Liver (tissue), 3 donors: ENCODE results near the gene TBC1D8B.

Experiments used
- EGR1 ChIP-seq, 2 donors: IDR thresholded peaks; 2 replicates each; pipeline ENCODE4 v1.6.1; 2016 to 2018; ENCODE audit warnings: antibody characterized with exemption in 2 of 2, low read depth in 2 of 2
- JUND ChIP-seq, 2 donors: IDR thresholded peaks; 2 replicates each; pipeline ENCODE4 v1.6.1; 2016; ENCODE audit warnings: antibody characterized with exemption in 2 of 2
- MAX ChIP-seq: IDR thresholded peaks from 2 replicates; pipeline ENCODE4 v1.6.1; 2016; ENCODE audit warnings: antibody characterized with exemption
- RAD21 ChIP-seq, 2 donors: IDR thresholded peaks; 2 replicates each; pipeline ENCODE4 v1.6.1; 2016; ENCODE audit warnings: antibody characterized with exemption in 2 of 2, mild to moderate bottlenecking in 2 of 2
- SP1 ChIP-seq: IDR thresholded peaks from 2 replicates; pipeline ENCODE4 v1.6.1; 2018; ENCODE audit warnings: antibody characterized with exemption, mild to moderate bottlenecking
- YY1 ChIP-seq: IDR thresholded peaks from 2 replicates; pipeline ENCODE4 v1.6.1; 2016; ENCODE audit warnings: antibody characterized with exemption, mild to moderate bottlenecking
- TF ChIP-seq, protein P1 (sequence below): fragments of 150-350 bp; IDR thresholded peaks from 2 replicates; pipeline ENCODE4 v1.5.1; 2017; ENCODE audit warnings: improper control_type of control experiment, low read depth, low read length; ENCODE audit not compliant: missing input control
- TF ChIP-seq, protein P2 (sequence below): IDR thresholded peaks from 2 replicates; pipeline ENCODE4 v1.6.1; 2016; ENCODE audit warnings: antibody characterized with exemption, mild to moderate bottlenecking
- TF ChIP-seq, protein P3 (sequence below): IDR thresholded peaks from 2 replicates; pipeline ENCODE4 v1.6.1; 2016; ENCODE audit warnings: antibody characterized with exemption
- TF ChIP-seq, protein P4 (sequence below): IDR thresholded peaks from 2 replicates; pipeline ENCODE4 v1.6.1; 2016; ENCODE audit warnings: antibody characterized with exemption
- donor health status: healthy.
- donor health status: healthy.

- TF ChIP-seq, protein P1, sequence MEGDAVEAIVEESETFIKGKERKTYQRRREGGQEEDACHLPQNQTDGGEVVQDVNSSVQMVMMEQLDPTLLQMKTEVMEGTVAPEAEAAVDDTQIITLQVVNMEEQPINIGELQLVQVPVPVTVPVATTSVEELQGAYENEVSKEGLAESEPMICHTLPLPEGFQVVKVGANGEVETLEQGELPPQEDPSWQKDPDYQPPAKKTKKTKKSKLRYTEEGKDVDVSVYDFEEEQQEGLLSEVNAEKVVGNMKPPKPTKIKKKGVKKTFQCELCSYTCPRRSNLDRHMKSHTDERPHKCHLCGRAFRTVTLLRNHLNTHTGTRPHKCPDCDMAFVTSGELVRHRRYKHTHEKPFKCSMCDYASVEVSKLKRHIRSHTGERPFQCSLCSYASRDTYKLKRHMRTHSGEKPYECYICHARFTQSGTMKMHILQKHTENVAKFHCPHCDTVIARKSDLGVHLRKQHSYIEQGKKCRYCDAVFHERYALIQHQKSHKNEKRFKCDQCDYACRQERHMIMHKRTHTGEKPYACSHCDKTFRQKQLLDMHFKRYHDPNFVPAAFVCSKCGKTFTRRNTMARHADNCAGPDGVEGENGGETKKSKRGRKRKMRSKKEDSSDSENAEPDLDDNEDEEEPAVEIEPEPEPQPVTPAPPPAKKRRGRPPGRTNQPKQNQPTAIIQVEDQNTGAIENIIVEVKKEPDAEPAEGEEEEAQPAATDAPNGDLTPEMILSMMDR, result no peak
- TF ChIP-seq, protein P2, sequence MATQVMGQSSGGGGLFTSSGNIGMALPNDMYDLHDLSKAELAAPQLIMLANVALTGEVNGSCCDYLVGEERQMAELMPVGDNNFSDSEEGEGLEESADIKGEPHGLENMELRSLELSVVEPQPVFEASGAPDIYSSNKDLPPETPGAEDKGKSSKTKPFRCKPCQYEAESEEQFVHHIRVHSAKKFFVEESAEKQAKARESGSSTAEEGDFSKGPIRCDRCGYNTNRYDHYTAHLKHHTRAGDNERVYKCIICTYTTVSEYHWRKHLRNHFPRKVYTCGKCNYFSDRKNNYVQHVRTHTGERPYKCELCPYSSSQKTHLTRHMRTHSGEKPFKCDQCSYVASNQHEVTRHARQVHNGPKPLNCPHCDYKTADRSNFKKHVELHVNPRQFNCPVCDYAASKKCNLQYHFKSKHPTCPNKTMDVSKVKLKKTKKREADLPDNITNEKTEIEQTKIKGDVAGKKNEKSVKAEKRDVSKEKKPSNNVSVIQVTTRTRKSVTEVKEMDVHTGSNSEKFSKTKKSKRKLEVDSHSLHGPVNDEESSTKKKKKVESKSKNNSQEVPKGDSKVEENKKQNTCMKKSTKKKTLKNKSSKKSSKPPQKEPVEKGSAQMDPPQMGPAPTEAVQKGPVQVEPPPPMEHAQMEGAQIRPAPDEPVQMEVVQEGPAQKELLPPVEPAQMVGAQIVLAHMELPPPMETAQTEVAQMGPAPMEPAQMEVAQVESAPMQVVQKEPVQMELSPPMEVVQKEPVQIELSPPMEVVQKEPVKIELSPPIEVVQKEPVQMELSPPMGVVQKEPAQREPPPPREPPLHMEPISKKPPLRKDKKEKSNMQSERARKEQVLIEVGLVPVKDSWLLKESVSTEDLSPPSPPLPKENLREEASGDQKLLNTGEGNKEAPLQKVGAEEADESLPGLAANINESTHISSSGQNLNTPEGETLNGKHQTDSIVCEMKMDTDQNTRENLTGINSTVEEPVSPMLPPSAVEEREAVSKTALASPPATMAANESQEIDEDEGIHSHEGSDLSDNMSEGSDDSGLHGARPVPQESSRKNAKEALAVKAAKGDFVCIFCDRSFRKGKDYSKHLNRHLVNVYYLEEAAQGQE, result no peak
- no peak for TF ChIP-seq RAD21 (IDR thresholded peaks at IDR 0.05)
- TF ChIP-seq, protein P3, sequence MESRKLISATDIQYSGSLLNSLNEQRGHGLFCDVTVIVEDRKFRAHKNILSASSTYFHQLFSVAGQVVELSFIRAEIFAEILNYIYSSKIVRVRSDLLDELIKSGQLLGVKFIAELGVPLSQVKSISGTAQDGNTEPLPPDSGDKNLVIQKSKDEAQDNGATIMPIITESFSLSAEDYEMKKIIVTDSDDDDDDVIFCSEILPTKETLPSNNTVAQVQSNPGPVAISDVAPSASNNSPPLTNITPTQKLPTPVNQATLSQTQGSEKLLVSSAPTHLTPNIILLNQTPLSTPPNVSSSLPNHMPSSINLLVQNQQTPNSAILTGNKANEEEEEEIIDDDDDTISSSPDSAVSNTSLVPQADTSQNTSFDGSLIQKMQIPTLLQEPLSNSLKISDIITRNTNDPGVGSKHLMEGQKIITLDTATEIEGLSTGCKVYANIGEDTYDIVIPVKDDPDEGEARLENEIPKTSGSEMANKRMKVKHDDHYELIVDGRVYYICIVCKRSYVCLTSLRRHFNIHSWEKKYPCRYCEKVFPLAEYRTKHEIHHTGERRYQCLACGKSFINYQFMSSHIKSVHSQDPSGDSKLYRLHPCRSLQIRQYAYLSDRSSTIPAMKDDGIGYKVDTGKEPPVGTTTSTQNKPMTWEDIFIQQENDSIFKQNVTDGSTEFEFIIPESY, result no peak
- TF ChIP-seq MAX, result no peak
- no peak for TF ChIP-seq JUND (IDR thresholded peaks at IDR 0.05)
- TF ChIP-seq SP1, result no peak
- no peak for TF ChIP-seq YY1
- TF ChIP-seq EGR1 (IDR thresholded peaks at IDR 0.05; ENCODE audit: low read depth in 2 of 2), result no peak
- TF ChIP-seq, protein P4, sequence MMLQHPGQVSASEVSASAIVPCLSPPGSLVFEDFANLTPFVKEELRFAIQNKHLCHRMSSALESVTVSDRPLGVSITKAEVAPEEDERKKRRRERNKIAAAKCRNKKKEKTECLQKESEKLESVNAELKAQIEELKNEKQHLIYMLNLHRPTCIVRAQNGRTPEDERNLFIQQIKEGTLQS, result no peak
Observed at GRCh38 chrX:106897259-106897658, 94.8 kb downstream of the TBC1D8B start.
